Caco-2 (cell line): Measurements from ENCODE around the gene WWC2. TPM values are rescaled to one million over a fixed set of nuclear protein-coding genes. Genes with fewer than 3 reads are reported as not detected.
A peak's percentile ranks its signal among the peaks of the same experiment; 100 is the strongest.

Source experiments
- BruUV-seq: library from RNA; stranded (reverse); fragments of 400-500 nt; replicated peaks from 2 replicates; lab custom pipeline; 2021; lab: Mats Ljungman, UMichigan
- CTCF ChIA-PET: fragments of 300-600 bp; sonication (Branson Sonifier 250); formaldehyde crosslinking; loops from one replicate; lab custom pipeline; 2022; ENCODE audit warnings: antibody characterized with exemption; lab: Charles Lee
- POLR2A ChIA-PET: fragments of 300-600 bp; sonication (Branson Sonifier 250); formaldehyde crosslinking; loops from one replicate; lab custom pipeline; 2022; ENCODE audit warnings: antibody characterized with exemption; lab: Charles Lee
- DNase-seq, 2 experiments: peaks; one replicate each; pipeline versions ENCODE4 v3.0.0 to v3.0.0-alpha.2; 2020 to 2022
- H3K27me3 ChIP-seq: replicated peaks from 2 replicates; pipeline ENCODE4 v1.6.0; 2011; ENCODE audit warnings: low read length; ENCODE audit not compliant: control insufficient read depth, insufficient read depth
- H3K36me3 ChIP-seq: 2 replicates; pipeline ENCODE4 v1.5.1; 2011; ENCODE audit warnings: low read length; ENCODE audit not compliant: control insufficient read depth, insufficient read depth
- H3K4me1 ChIP-seq: fragments of 250-450 bp; sonication (Bioruptor Pico); 2 replicates; pipeline ENCODE4 v1.5.1; 2020; ENCODE audit warnings: mild to moderate bottlenecking
- H3K4me3 ChIP-seq: 2 replicates; pipeline ENCODE4 v1.5.1; 2011; ENCODE audit warnings: low read depth, mild to moderate bottlenecking, control low read depth, low read length
- H3K9me3 ChIP-seq: fragments of 250-450 bp; sonication (Bioruptor Pico); 2 replicates; pipeline ENCODE4 v1.5.1; 2020; ENCODE audit warnings: mild to moderate bottlenecking, moderate library complexity
- H3K27ac Mint-ChIP-seq: one replicate; pipeline ENCODE4 v1.8.0; 2022; ENCODE audit warnings: mixed read lengths; ENCODE audit not compliant: unreplicated experiment
- H3K27me3 Mint-ChIP-seq: one replicate; pipeline ENCODE4 v1.8.0; 2022; ENCODE audit warnings: mixed read lengths; ENCODE audit not compliant: insufficient read depth, unreplicated experiment
- H3K36me3 Mint-ChIP-seq: one replicate; pipeline ENCODE4 v1.8.0; 2022; ENCODE audit warnings: mild to moderate bottlenecking, mixed read lengths; ENCODE audit not compliant: insufficient read depth, unreplicated experiment
- H3K4me1 Mint-ChIP-seq: one replicate; pipeline ENCODE4 v1.8.0; 2022; ENCODE audit warnings: low read depth, mixed read lengths; ENCODE audit not compliant: unreplicated experiment
- H3K4me3 Mint-ChIP-seq: one replicate; pipeline ENCODE4 v1.8.0; 2022; ENCODE audit warnings: mild to moderate bottlenecking, moderate library complexity, mixed read lengths; ENCODE audit not compliant: unreplicated experiment
- H3K9me3 Mint-ChIP-seq: one replicate; pipeline ENCODE4 v1.8.0; 2022; ENCODE audit warnings: mixed read lengths; ENCODE audit not compliant: unreplicated experiment
- CTCF ChIP-seq, 2 experiments: fragments of 200-600 bp in 1 of 2; IDR thresholded peaks; 1 replicate in 1 of 2; 2 replicates in 1 of 2; pipeline versions ENCODE4 v1.5.1 to v1.8.0; 2011 to 2022; ENCODE audit warnings: antibody characterized with exemption in 1 of 2, control low read depth in 1 of 2, inconsistent platforms in 1 of 2, low read depth in 1 of 2, low read length in 1 of 2, mild to moderate bottlenecking in 1 of 2, moderate library complexity in 1 of 2; ENCODE audit not compliant: insufficient read depth in 1 of 2, severe bottlenecking in 1 of 2, unreplicated experiment in 1 of 2
- intact Hi-C: fragments of 100-400 bp; cut with micrococcal nuclease; formaldehyde crosslinking; loops from one replicate; pipeline ENCODE4 v1.10.0; 2022; ENCODE audit not compliant: unreplicated experiment
- total RNA-seq: library from RNA; stranded (reverse); gene quantifications from 2 replicates; pipeline ENCODE4 v1.2.3, GENCODE V29; 2022

Gene WWC2
- total RNA-seq, 1 experiment from 2014 or later = 126 TPM

GRCh38 chr4:183352546-183352945 lies 253.5 kb downstream of the WWC2 start:
- intact Hi-C loops = no loop called here
- H3K4me1 ChIP-seq = peaks cover 14% of the 10 kb centered on the region
- POLR2A ChIA-PET = no interaction called here
- Mint-ChIP-seq H3K27me3 (no peaks in the 10 kb centered on the region), H3K4me1 (no peaks in the 10 kb centered on the region), H3K9me3 (no peaks in the 10 kb centered on the region), H3K4me3 (no peak overlapping the region), H3K36me3 (no peaks in the 10 kb centered on the region), H3K27ac (no peak overlapping the region)
- DNase-seq = no peak
- CTCF ChIA-PET = no interaction called here
- BruUV-seq = no TSS peak
- no peaks in the 10 kb centered on the region for H3K27me3 ChIP-seq
- TF ChIP-seq CTCF (IDR thresholded peaks at IDR 0.05; ENCODE audit: insufficient read depth in 1 of 2, low read depth in 1 of 2, low read length in 1 of 2, severe bottlenecking in 1 of 2, unreplicated experiment in 1 of 2) = no peak
- no peaks in the 10 kb centered on the region for H3K9me3 ChIP-seq
- no peaks in the 10 kb centered on the region for H3K36me3 ChIP-seq
- H3K4me3 ChIP-seq = no peak overlapping the region

- intact Hi-C loops = no loop called here
- H3K4me1 ChIP-seq = peaks cover 14% of the 10 kb centered on the region
- Mint-ChIP-seq H3K4me1 (no peaks in the 10 kb centered on the region), H3K27ac (no peak overlapping the region), H3K27me3 (no peaks in the 10 kb centered on the region), H3K36me3 (no peaks in the 10 kb centered on the region), H3K9me3 (no peaks in the 10 kb centered on the region), H3K4me3 (no peak overlapping the region)
- H3K4me3 ChIP-seq = no peak overlapping the region
- DNase-seq = peak in 1 of 2 experiments; percentile 11
- CTCF ChIA-PET = no interaction called here
- no TSS peak for BruUV-seq
- TF ChIP-seq CTCF (IDR thresholded peaks at IDR 0.05; ENCODE audit: insufficient read depth in 1 of 2, low read depth in 1 of 2, low read length in 1 of 2, severe bottlenecking in 1 of 2, unreplicated experiment in 1 of 2) = no peak
- no peaks in the 10 kb centered on the region for H3K36me3 ChIP-seq
- POLR2A ChIA-PET = no interaction called here
- H3K27me3 ChIP-seq = no peaks in the 10 kb centered on the region
- no peaks in the 10 kb centered on the region for H3K9me3 ChIP-seq
Observed at GRCh38 chr4:183353557-183353956, 254.5 kb downstream of the WWC2 start.

GRCh38 chr4:183354219-183354618 lies 255.2 kb downstream of the WWC2 start:
- no peaks in the 10 kb centered on the region for H3K9me3 Mint-ChIP-seq
- peak; percentile 32 to 33 for DNase-seq
- no peak overlapping the region for H3K4me3 ChIP-seq
- no peak overlapping the region for H3K27ac Mint-ChIP-seq
- ChIA-PET CTCF (no interaction called here), POLR2A (no interaction called here)
- no peaks in the 10 kb centered on the region for H3K27me3 Mint-ChIP-seq
- H3K36me3 ChIP-seq = no peaks in the 10 kb centered on the region
- no peaks in the 10 kb centered on the region for H3K36me3 Mint-ChIP-seq
- no peak for TF ChIP-seq CTCF (IDR thresholded peaks at IDR 0.05; ENCODE audit: insufficient read depth in 1 of 2, low read depth in 1 of 2, low read length in 1 of 2, severe bottlenecking in 1 of 2, unreplicated experiment in 1 of 2)
- no peaks in the 10 kb centered on the region for H3K27me3 ChIP-seq
- H3K9me3 ChIP-seq = no peaks in the 10 kb centered on the region
- intact Hi-C loops = no loop called here
- H3K4me1 ChIP-seq = peaks cover 14% of the 10 kb centered on the region
- no peaks in the 10 kb centered on the region for H3K4me1 Mint-ChIP-seq
- BruUV-seq = no TSS peak
- no peak overlapping the region for H3K4me3 Mint-ChIP-seq
